GM10266 (cell line): ENCODE data around the gene FERMT1.
"Not testable (repeated sequence)": the region's sequence is repeated elsewhere in the genome, so short reads cannot be mapped to it uniquely, and the experiment has no call there.

Experiments
- DNase-seq: peaks from one replicate; pipeline ENCODE4 v3.0.0; 2012; ENCODE audit errors: extremely low spot score
- CTCF ChIP-seq: IDR thresholded peaks from 2 replicates; pipeline ENCODE4 v1.5.1; 2012; ENCODE audit warnings: mild to moderate bottlenecking, low read depth; ENCODE audit not compliant: control insufficient read depth, insufficient read depth; ENCODE audit errors: missing control alignments

Gene FERMT1

GRCh38 chr20:6040540-6040939 lies 82.3 kb downstream of the FERMT1 start:
- no peak for DNase-seq
- TF ChIP-seq CTCF, result no peak

GRCh38 chr20:6039766-6040165 lies 83.1 kb downstream of the FERMT1 start:
- TF ChIP-seq CTCF, result no peak
- DNase-seq, result no peak

- DNase-seq, result no peak
- TF ChIP-seq CTCF, result no peak
These were observed 84.6 kb downstream of the FERMT1 start for GRCh38 chr20:6038256-6038655.

- DNase-seq, result no peak
- no peak for TF ChIP-seq CTCF
These were observed 85.7 kb downstream of the FERMT1 start for GRCh38 chr20:6037082-6037481.

DNA sequence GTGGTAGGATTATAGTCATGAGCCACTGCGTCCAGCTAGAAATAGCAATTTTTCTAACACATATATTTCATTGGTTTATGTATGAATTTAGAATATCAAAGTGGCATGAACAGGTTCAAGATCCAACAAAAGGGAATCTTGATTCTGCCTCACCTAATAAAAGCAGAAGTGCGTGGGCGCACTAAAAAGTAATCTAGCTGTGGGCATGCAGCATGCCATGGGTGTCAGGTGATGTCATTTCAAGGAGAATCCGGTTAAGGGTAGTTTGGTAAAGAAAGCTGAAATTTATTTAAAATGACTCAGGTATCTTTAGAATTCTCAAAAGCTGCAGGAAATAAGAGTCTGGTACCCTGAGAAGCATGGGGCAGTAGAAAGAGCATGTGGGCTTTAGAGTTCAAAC lies 86.6 kb downstream of the FERMT1 start:
- TF ChIP-seq CTCF, result no peak

DNA sequence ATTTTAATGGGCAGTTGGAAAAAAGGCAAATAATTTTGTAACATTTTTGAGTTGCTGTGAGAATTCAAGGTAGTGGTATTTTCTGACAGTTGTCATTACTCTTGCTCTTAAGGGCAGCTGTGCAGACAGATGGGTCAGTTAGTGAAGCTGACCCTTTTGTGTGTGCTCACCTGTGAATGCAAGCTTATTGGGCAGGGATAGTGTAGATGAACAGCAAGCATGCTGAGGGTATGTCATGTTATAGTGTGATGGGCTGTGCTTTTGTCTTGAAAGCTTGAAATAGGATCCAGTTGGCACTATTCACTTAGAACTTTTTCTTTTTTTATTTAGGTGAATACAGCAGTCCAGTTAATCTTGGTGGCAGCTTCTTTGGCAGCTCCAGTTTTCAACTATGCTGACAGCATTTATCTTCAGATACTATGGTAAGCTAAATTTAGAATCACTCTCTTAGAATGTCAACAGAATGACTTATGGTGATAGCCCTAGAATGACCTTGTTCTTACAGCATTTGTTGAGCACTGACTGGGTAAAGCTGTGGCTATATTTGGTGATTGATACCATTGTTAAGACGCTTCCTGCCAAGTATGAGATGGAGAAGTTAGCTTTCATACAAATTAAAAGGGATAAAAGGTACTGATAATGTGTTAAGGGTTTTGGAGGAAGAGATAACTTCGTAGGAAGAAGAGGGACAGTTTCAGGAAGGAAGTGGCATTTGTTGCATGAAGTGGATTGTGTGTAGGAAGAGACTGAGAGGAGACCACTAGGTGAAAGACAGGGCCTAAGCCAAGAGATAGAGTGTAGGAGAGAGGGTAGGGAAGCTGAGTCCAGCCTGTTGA lies 88.5 kb downstream of the FERMT1 start:
- DNase-seq, result no peak
- no peak for TF ChIP-seq CTCF

More for the DNA sequence above, 86.6 kb downstream of the FERMT1 start:
- DNase-seq, result no peak

DNA sequence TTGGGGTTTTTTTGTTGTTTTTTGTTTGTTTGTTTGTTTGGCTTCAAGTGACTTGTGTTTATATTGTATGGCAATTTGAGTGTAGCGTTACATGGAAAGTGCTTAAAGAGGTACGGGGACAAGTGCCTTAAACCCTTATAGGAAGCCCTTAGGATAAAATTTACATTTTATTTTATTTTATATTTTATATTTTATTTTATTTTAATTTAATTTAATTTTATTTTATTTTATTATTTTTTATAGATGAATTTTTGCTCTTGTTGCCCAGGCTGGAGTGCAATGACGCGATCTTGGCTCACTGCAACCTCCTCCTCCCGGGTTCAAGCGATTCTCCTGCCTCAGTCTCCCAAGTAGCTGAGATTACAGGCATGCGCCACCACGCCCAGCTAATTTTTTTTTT lies 89.9 kb downstream of the FERMT1 start:
- not testable (repeated sequence) for DNase-seq
